CD4-positive, CD25-positive, alpha-beta regulatory T cell (primary cell): ENCODE results near the gene HMGCLL1. TPM values are rescaled to one million over a fixed set of nuclear protein-coding genes. Genes with fewer than 3 reads are reported as not detected.

Source experiments
- ATAC-seq, 2 donors: fragments of 150-1000 bp; cut with Tn5 transposase; one replicate each; pipeline ENCODE4 v1.10.0; 2021; ENCODE audit warnings: low read depth in 2 of 2, moderate number of reproducible peaks in 2 of 2, moderate library complexity in 1 of 2
- DNase-seq, 3 donors: peaks; one replicate each; pipeline versions ENCODE4 v3.0.0 to v3.0.0-alpha.2; 2012 to 2022; ENCODE audit warnings: mixed read lengths in 1 of 3
- H3K27ac ChIP-seq: one replicate; pipeline ENCODE4 v1.7.0; 2013; ENCODE audit warnings: mild to moderate bottlenecking, low read length; ENCODE audit not compliant: insufficient read depth, poor library complexity, severe bottlenecking
- H3K27me3 ChIP-seq: one replicate; pipeline ENCODE4 v1.7.0; 2013; ENCODE audit warnings: low read length; ENCODE audit not compliant: control insufficient read depth, insufficient read depth
- H3K36me3 ChIP-seq: one replicate; pipeline ENCODE4 v1.7.0; 2013; ENCODE audit warnings: mild to moderate bottlenecking, low read length, moderate library complexity; ENCODE audit not compliant: control insufficient read depth, insufficient read depth
- H3K4me1 ChIP-seq: 2 replicates; pipeline ENCODE4 v1.7.0; 2013; ENCODE audit warnings: mild to moderate bottlenecking, low read length; ENCODE audit not compliant: insufficient read depth, control insufficient read depth, poor library complexity, severe bottlenecking
- H3K4me3 ChIP-seq: one replicate; pipeline ENCODE4 v1.7.0; 2013; ENCODE audit warnings: low read depth, mild to moderate bottlenecking, low read length, moderate library complexity
- H3K9me3 ChIP-seq, 2 experiments: 1 replicate in 1 of 2; 2 replicates in 1 of 2; pipeline ENCODE4 v1.7.0; 2013; ENCODE audit warnings: low read length in 2 of 2, mild to moderate bottlenecking in 1 of 2, moderate library complexity in 1 of 2; ENCODE audit not compliant: control insufficient read depth in 2 of 2
- H3K27ac Mint-ChIP-seq, 3 donors: one replicate each; pipeline ENCODE4 v1.8.0; 2020 to 2022; ENCODE audit warnings: mild to moderate bottlenecking in 3 of 3, mixed read lengths in 3 of 3, moderate library complexity in 2 of 3
- H3K27me3 Mint-ChIP-seq: one replicate; pipeline ENCODE4 v1.8.0; 2022; ENCODE audit warnings: mild to moderate bottlenecking, mixed read lengths
- H3K36me3 Mint-ChIP-seq: one replicate; pipeline ENCODE4 v1.8.0; 2020; ENCODE audit warnings: mixed read lengths
- H3K4me1 Mint-ChIP-seq, 4 donors: one replicate each; pipeline ENCODE4 v1.8.0; 2020 to 2022; ENCODE audit warnings: mixed read lengths in 4 of 4, mild to moderate bottlenecking in 1 of 4
- H3K4me3 Mint-ChIP-seq, 4 donors: one replicate each; pipeline ENCODE4 v1.8.0; 2020 to 2022; ENCODE audit warnings: mild to moderate bottlenecking in 4 of 4, mixed read lengths in 4 of 4, moderate library complexity in 3 of 4
- H3K9me3 Mint-ChIP-seq, 7 donors: one replicate each; pipeline ENCODE4 v1.8.0; 2020 to 2022; ENCODE audit warnings: mixed read lengths in 7 of 7, mild to moderate bottlenecking in 3 of 7, moderate library complexity in 2 of 7
- polyA plus RNA-seq, 4 donors: library from polyadenylated mRNA; unstranded; fragments of 300-500 nt; fragmentation: Illumina TruSeq; gene quantifications; one replicate each; pipeline ENCODE4 v1.2.3, GENCODE V29; 2021
- total RNA-seq: library from RNA; stranded (reverse); gene quantifications from one replicate; pipeline ENCODE4 v1.2.3, GENCODE V29; 2022

HMGCLL1 gene
- total and polyA plus RNA-seq, 5 donors from 2014 or later = not detected

- Histone ChIP-seq H3K4me1 (no peaks in the 10 kb centered on the region), H3K27me3 (no peaks in the 10 kb centered on the region), H3K4me3 (no peak overlapping the region), H3K27ac (no peak overlapping the region), H3K36me3 (no peaks in the 10 kb centered on the region), H3K9me3 (no peaks in the 10 kb centered on the region)
- no peak for DNase-seq
- Mint-ChIP-seq H3K36me3 (no peaks in the 10 kb centered on the region), H3K4me1 (no peaks in the 10 kb centered on the region), H3K27ac (no peak overlapping the region), H3K4me3 (no peak overlapping the region), H3K27me3 (no peaks in the 10 kb centered on the region), H3K9me3 (peaks cover 0 to 7% (median 1%) of the 10 kb centered on the region in 7 donors)
- no peak for ATAC-seq
Observed at GRCh38 chr6:55399351-55399750, 179.6 kb downstream of the HMGCLL1 start.

DNA sequence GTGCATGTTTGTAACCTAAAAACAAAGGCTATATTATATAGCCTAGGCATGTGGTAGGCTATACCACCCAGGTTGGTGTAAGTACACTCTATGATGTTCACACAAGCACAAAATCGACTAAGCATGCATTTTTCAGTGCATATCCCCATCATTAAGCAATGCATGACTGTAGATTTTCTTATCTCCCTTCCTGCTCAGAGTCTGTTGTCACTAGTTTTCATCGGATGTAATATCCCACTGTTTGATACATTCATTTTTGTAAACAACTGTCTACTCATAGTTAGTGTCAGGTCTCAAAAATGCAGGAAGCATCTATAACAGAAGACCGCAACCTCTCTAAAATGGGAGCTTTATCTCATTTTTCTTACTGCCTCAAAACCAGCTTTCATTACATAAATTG lies 181.0 kb downstream of the HMGCLL1 start:
- Histone ChIP-seq H3K4me1 (no peaks in the 10 kb centered on the region), H3K27ac (no peak overlapping the region), H3K4me3 (no peak overlapping the region), H3K36me3 (no peaks in the 10 kb centered on the region), H3K9me3 (no peaks in the 10 kb centered on the region), H3K27me3 (no peaks in the 10 kb centered on the region)
- Mint-ChIP-seq H3K27me3 (no peaks in the 10 kb centered on the region), H3K27ac (no peak overlapping the region), H3K36me3 (no peaks in the 10 kb centered on the region), H3K9me3 (peaks cover 0 to 6% (median 1%) of the 10 kb centered on the region in 7 donors), H3K4me1 (no peaks in the 10 kb centered on the region), H3K4me3 (no peak overlapping the region)
- no peak for DNase-seq
- ATAC-seq = no peak

GRCh38 chr6:55395871-55396270 lies 183.1 kb downstream of the HMGCLL1 start:
- no peak for ATAC-seq
- no peak overlapping the region for H3K27ac Mint-ChIP-seq
- H3K4me1 Mint-ChIP-seq = no peaks in the 10 kb centered on the region

DNA sequence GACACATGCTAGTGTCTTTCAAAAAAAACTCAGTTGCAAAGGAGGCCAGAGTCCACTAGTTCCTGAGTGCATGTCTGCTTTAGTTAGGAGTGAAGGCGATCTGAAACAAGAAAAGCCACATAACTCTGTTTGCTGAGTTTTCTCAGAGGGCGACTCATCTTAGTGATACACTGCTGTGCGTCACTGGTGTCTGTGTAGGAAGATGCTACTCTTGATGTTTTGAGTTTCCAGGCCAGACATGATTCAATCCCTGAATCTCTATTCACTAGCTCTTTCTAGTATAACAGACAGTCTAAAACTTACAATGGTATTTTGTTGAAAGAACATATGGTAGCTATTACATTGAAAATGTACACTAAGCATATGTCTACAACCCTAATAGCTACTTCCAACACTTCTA lies 190.8 kb downstream of the HMGCLL1 start:
- no peaks in the 10 kb centered on the region for H3K27me3 ChIP-seq
- no peaks in the 10 kb centered on the region for H3K36me3 ChIP-seq
- H3K4me1 ChIP-seq = no peaks in the 10 kb centered on the region
- H3K27me3 Mint-ChIP-seq = no peaks in the 10 kb centered on the region
- H3K27ac ChIP-seq = no peak overlapping the region
- H3K4me3 ChIP-seq = no peak overlapping the region
- H3K36me3 Mint-ChIP-seq = no peaks in the 10 kb centered on the region
- ATAC-seq (no peak), DNase-seq (no peak)
- peaks cover 0 to 5% of the 10 kb centered on the region in 2 experiments for H3K9me3 ChIP-seq
- no peaks in the 10 kb centered on the region for H3K4me1 Mint-ChIP-seq
- no peak overlapping the region for H3K27ac Mint-ChIP-seq
- H3K4me3 Mint-ChIP-seq = no peak overlapping the region
- peaks cover 0 to 15% (median 4%) of the 10 kb centered on the region in 7 donors for H3K9me3 Mint-ChIP-seq

More at GRCh38 chr6:55395871-55396270, 183.1 kb downstream of the HMGCLL1 start:
- Mint-ChIP-seq H3K36me3 (no peaks in the 10 kb centered on the region), H3K4me3 (no peak overlapping the region), H3K9me3 (peaks cover 0 to 9% (median 2%) of the 10 kb centered on the region in 7 donors), H3K27me3 (no peaks in the 10 kb centered on the region)
- no peaks in the 10 kb centered on the region for H3K4me1 ChIP-seq
- H3K27me3 ChIP-seq = no peaks in the 10 kb centered on the region
- no peak overlapping the region for H3K4me3 ChIP-seq
- no peak for DNase-seq
- H3K36me3 ChIP-seq = no peaks in the 10 kb centered on the region
- no peak overlapping the region for H3K27ac ChIP-seq
- peaks cover 0 to 5% of the 10 kb centered on the region in 2 experiments for H3K9me3 ChIP-seq
